ENCODE results near the gene ERCC8.
"Not testable (repeated sequence)": the region's sequence is repeated elsewhere in the genome, so short reads cannot be mapped to it uniquely, and the experiment has no call there.

The ERCC8 gene, protein sequence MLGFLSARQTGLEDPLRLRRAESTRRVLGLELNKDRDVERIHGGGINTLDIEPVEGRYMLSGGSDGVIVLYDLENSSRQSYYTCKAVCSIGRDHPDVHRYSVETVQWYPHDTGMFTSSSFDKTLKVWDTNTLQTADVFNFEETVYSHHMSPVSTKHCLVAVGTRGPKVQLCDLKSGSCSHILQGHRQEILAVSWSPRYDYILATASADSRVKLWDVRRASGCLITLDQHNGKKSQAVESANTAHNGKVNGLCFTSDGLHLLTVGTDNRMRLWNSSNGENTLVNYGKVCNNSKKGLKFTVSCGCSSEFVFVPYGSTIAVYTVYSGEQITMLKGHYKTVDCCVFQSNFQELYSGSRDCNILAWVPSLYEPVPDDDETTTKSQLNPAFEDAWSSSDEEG

DNA sequence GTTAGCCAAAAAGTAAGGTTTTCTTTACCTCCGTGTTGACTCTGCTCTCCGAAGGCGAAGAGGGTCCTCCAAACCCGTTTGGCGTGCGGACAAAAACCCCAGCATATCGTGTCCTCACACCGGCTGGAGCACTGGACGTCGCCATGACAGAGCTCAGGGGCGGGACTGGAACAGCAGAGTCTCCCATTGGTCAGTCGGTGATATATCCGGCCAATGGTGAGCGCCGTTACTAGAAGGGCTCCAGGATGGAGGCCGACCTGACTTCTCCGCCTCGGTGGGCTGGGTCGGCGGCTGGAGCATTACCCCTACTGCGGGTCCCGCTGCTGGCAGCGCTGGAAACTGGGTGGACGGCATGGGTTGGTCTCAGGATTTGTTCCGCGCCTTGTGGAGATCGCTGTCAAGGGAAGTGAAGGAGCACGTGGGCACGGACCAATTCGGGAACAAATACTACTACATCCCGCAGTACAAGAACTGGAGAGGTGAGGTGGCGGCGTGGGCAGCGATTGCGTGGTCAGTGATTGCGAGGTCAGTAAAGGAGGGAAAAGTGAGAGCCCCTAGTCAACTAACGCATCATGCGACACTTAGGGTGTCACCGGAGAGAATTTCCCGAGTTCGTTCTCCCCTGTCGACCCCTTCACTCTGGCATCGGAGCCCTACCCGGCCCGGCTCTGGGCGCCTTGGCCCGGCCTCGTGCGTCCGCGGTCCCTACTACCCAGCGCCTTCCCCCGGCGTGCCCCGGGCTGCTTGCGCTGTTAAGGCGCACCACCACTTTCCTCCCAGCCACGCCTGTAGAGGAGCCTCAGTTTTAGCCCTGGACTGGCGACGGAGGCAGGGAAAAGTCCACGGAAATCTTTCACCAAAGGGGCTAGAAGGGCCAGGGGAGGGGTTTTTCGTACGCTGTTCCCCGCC, at the start of gene ERCC8, which contains the start of gene NDUFAF2:
Gene ERCC8, minus strand, starts transcription at position 167 of the 909 bp plus-strand sequence. Its CDS starts 62 bp downstream, at position 105.
Gene NDUFAF2, plus strand, starts transcription at position 302 of the 909 bp plus-strand sequence. Its CDS starts 51 bp downstream, at position 353.
- peak; percentile 60 for DNase-seq (ENCODE audit: low read depth, low spot score)

DNA sequence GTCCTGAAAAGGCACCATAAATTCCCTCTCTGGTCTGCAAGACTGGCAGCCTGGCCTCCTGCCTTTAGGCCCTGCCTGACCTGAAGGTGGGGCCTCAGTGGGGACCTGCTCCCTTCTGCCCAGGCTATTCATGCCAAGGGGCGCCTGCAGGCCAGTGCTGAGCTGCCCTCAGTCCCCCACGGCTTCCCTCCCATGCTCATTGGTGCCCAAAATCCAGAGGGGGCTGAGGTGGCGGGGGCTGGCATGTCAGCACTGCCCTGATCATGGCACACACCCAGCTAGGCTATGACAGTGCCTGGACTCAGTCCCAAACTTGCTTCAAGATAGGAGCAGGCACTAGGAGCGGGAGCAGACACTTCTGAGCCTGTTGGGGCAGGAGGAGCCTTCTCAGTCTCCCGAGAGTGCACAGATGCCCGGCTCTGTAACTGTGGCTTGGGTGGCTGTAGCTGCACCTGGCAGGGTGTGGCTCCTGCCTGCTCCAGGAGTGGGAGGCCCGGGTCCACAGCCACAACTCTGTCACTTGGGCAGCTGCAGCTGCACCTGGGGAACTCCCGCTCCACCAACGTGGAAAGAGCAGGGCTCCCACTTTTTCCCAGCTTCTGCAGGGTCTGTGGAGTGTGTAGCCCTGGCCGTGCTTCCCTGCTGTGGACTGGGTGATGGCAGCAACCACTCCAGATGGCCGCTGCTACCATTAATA, 49.2 kb upstream of the ERCC8 start:
- no peak for DNase-seq (ENCODE audit: low read depth, low spot score)

DNA sequence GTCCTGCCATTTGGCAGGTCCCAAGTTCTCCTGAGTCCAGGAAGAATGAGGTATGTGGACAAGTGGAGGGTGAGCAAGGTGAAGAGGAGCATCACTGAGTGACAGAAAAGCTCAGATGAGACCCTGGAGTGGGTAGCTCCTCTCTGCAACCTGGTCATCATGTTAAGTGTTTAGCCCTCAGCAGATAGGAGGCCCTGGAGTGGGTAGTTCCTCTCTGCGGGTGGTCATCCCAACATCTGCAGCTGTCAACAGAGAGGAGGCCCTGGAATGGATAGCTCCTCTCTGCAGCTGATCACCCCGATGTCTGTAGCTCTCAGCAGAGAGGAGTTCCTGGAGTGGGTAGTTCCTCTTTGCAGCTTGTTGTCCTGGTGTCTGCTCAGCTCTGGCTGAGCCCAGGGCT, 48.6 kb upstream of the ERCC8 start:
- DNase-seq (ENCODE audit: low read depth, low spot score) = no peak

DNA sequence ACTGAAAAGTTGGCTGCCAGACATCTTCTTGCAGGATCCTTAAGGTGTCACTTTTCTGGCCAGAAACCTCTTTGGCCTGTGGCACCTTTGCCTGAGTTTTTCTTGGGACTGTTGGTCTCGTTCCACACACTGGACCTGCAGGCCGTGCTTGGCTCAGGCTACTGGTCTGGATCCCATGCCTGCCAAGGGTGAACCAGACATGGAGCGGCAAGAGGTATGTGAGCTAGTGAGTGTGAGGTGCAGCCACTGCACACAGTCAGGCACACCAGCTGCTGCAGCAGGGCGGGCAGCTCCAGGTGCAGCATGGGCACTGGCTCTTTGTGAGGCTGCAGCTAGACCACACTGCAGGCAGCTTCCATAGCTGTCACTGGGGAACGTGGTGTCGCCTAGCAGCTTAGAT, 48.0 kb upstream of the ERCC8 start:
- no peak for DNase-seq (ENCODE audit: low read depth, low spot score)

DNA sequence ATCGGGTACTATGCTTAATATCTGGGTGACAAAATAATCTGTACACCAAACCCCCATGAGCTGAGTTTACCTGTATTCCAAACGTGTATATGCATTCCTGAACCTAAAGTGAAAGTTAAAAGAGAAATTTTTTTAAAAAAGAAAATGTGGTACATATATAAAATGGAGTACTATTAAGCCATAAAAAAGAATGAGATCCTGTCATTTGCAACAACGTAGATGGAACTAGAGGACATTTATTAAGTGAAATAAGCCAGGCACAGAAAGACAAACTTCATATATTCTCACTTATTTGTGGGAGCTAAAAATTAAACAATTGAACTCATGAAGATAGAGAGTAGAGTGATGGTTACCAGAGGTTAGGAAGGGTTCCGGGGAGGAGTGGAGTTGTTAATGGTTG, 44.9 kb upstream of the ERCC8 start:
- DNase-seq (ENCODE audit: low read depth, low spot score) = no peak

DNA sequence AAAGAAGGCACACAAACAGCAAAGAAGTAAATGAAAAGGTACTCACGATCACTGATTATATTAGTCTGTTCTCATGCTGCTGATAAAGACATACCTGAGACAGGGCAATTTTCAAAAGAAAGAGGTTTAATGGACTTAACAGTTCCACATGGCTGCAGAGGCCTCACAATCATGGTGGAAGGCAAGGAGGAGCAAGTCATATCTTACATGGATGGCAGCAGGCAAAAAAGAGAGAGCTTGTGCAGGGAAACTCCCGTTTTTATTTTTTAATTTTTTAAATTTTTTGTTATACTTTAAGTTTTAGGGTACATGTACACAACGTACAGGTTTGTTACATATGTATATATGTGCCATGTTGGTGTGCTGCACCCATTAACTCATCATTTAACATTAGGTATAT, 37.3 kb upstream of the ERCC8 start:
- DNase-seq (ENCODE audit: low read depth, low spot score) = not testable (repeated sequence)

DNA sequence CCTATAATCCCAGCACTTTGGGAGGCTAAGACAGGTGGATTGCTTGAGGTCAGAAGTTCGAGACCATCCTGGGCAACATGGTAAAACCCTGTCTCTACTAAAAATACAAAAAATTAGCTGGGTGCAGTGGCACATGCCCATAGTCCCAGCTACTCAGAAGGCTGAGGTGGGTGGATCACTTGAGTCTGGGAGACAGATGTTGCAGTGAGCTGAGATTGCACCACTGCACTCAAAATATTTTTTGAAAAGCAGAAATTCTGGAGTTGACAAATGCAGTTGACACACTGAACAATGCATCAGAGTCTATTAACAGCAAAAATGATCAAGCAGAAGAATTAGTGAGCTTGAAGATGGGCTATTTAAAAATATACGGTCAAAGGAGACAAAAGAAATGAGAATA, 35.6 kb upstream of the ERCC8 start:
- DNase-seq (ENCODE audit: low read depth, low spot score) = no peak

DNA sequence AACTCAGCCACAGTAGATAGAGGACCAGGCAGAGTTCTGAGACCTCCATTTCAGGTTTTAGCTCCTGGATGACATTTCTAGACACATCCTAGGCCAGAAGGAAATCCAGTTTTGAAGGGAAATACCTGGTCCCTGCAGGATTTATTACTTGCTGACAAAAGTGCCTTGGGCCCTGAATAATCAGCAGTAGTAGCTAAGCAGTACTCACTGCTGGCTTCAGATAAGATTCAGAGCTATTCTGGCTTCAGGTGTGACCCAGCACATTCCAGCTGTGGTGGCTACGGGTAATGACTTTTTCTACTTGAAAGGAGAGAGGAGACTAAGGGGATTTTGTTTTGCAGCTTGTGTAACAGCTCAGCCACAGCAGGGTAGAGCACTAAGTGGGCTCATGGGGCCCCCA, 34.1 kb upstream of the ERCC8 start:
- DNase-seq (ENCODE audit: low read depth, low spot score) = no peak

DNA sequence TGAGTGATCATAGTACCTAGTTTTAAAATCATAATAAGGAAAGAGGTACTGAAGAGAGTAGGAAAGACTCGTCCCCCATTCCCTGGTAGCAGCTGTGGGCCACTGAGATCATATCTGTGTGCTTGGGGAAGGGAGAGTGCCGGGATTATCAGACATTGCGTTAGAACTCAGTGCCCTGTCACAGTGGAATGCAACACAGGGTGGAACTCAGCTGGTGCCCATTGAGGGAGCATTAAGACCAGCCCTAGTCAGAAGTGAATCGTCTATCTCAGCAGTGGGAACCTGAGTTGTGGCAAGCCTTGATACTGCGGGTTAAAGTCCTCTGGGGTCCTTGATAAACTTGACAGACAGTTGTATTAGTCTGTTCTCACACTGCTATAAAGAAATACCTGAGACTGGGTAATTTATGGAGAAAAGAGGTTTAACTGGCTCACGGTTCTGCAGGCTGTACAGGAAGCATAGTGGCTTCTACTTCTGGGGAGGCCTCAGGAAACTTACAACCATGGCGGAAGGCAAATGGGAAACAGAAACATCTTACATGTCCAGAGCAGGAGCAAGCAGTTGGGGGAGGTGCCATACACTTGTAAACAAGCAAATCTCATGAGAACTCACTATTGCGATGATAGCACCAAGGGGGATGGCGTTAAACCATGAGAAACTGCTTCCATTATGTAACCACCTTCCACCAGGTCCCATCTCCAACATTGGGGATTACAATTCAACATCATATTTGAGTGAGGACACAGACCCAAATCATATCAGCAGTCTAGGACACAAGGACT, 33.3 kb upstream of the ERCC8 start:
- DNase-seq (ENCODE audit: low read depth, low spot score) = no peak

DNA sequence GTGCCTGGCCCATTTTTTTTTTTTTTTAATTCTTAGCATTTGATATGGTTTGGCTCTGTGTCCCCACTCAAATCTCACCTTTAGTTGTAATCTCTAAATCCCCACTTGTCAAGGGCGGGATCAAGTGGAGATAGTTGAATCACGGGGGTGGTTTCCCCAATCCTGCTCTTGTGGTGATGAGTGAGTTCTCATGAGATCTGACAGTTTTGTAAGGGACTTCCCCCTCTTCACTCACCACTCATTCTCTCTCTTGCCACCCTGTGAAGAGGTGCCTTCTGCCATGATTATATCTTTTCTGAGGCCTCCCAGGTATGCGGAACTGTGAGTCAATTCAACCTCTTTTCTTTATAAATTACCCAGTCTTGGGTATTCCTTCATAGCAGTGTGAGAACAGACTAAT, 27.4 kb upstream of the ERCC8 start:
- no peak for DNase-seq (ENCODE audit: low read depth, low spot score)

DNA sequence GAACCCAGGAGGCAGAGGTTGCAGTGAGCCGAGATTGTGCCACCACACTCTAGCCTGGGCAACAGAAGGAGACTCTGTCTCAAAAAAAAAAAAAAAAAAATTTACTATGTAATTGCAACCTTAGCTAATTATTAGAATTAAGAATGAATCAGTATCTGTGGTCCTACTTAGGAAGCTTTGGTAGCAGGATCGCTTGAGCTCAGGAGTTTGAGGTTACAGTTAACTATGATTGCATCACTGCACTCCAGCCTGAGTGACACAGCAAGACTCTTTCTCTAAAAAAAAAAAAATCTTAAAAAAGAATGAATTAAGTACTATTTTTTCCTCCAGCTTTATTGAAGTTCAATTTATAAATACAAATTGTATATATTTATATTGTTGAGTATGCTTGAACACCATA, 16.8 kb upstream of the ERCC8 start:
- no peak for DNase-seq (ENCODE audit: low read depth, low spot score)

DNA sequence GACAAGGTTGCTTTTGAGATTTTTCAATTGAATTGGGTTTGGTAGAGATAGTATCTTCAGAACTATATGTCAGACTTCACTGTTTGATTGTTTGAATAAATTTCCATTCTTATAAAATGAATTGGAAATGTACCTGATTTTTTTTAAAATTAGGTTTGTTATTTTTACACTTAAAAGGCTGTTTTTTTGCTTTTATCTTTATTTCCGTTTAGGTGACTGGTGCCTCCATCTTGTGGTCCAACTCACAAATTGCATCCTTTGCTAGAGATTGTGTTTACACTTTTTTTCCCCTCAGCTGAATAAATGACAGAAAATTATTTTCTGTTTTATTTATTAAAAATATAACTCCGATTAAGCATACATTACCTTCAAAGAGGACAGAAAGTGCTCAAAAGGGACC, 15.7 kb upstream of the ERCC8 start:
- DNase-seq (ENCODE audit: low read depth, low spot score) = no peak

DNA sequence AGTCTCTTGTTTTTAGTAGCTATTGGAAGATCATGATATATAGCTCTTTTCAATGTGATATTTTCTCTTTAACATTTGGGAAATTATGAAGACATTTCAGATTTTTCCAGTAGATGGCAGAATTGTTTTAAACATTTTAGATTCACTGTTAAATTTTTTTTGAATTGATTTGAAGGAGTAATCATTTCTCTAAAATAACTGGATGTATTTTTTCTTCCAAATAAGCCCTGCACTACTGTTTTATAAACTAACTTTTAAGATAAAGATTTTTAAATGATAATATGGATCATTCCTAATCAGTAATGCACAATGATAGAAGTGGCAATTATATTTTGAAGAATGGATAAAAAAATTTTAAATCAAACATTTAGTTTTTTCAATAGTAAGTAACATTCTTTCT, 14.3 kb upstream of the ERCC8 start:
- no peak for DNase-seq (ENCODE audit: low read depth, low spot score)

DNA sequence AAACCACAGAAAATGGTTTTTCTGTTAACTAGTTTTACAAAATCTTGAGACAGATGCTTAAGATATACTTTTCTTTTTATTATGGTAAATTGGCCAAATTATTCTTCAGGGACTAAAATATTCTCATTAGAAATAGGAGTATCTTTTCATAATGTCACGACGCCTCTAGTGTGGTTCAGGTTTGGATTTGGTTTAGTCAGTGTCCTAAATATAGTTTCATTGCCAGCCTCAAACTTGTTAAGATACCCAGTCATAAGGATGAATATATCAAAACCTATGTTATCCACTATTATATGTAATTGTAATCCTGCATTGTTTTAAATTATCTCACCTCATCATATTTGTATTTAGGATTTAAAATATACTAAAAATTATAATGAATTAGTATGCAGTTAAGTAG, 13.8 kb upstream of the ERCC8 start:
- no peak for DNase-seq (ENCODE audit: low read depth, low spot score)

DNA sequence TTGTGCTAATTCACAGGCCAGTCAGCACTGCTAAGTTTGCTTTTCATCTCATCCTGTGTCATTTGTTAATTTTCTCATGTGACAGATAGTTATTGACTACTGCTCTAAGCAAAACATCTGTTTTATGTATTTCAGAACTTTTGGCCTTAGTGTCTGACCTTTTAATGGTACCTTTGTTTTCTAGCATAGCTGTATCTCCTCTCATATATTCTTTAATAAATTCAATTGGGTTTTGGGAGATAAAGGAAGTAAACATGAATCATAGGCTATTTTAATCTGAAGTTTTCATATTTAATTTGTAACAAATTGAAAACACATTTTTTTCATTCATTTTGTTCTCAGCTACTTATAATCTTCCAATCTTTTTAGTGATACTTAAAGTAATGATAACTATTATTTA, 13.2 kb upstream of the ERCC8 start:
- DNase-seq (ENCODE audit: low read depth, low spot score) = no peak

DNA sequence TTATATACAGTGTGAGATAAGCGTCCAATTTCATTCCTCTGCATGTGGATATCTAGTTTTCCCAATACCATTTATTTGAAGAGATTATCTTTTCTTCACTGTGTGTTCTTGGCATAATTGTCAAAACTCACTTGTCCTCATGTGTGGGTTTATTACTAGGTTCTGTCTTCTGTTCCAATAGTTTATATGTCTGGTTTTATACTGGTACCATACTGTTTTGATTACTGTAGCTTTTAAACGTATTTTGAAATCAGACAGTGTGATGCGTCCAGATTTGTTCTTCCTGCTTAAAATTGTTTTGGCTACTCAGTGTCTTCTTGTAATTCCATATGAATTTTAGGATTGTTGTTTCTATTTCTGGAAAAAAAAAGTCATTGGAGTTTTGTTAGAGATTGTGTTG, 10.4 kb upstream of the ERCC8 start:
- no peak for DNase-seq (ENCODE audit: low read depth, low spot score)

DNA sequence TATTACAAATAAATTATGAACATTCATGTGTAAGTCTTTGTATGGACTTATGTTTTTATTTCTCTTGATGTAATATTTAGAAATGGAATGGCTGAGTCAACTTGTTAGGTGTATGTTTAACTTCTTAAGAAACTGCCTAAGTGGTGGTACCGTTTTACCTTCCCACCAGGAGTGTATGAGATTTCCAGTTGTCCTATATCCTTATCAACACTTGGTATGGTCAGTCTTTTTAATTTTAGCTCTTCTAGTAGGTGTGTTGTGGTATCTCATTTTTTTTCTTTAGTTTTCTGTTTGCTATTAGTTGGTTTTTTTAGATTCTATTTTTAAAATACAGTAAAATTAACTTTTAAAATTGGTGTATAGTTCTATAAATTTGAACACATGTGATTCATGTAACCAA, 3.9 kb upstream of the ERCC8 start:
- DNase-seq (ENCODE audit: low read depth, low spot score) = no peak

DNA sequence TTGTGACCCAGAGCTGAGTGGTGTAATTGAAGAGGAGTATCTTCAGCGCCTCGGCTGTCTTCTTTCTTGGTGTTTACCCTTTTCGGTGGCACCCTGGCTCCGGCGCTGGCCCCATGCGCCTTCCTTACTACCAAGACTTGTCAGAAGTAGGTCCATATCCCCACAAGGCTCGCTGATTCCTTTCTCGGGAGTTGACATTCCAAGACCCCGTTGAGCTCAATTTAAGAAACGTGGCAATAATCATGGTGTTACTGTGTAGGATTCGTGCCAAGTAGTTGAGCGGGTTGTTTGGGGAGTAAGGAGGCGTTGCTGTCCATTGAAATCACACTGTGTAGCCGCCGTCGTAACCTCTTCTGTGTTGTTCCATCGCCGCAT, 930 bp upstream of the ERCC8 start:
- no peak for DNase-seq (ENCODE audit: low read depth, low spot score)

DNA sequence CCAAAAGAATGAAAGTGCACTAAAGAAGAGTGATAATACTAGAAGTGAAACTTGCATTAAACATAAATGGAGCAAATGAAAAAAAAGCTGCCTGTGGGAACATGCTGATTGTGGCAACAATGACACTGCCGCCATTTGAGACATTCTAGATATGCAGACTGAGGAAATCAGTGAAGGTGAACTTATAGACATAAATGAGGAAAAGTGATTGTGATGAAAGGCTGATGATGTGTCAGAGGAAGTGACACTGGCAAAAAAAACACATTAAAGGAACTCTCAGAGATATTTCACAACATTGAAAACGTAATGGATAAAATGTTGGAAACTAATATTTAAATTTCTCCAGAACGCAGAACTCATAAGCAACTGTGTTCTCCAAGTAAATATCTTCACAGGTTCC, 1.2 kb downstream of the ERCC8 start:
- DNase-seq (ENCODE audit: low read depth, low spot score) = no peak

DNA sequence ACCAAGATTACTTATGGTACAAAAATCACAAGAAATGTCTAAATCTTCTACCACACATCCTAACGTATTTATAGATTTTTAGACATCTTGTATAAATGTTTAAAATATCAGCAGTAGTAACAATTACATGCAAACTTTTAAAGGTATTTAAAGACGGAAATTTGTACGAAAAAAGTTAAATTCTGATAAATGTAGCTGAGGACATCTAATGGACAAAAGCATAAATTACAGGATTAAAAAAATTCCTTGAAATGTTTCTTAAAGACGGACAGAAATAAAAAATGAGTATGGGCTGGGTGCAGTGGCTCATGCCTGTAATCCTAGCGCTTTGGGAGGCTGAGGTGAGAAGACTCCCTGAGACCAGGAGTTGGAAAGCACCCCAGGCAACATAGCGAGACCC, 15.8 kb downstream of the ERCC8 start:
- no peak for DNase-seq (ENCODE audit: low read depth, low spot score)

DNA sequence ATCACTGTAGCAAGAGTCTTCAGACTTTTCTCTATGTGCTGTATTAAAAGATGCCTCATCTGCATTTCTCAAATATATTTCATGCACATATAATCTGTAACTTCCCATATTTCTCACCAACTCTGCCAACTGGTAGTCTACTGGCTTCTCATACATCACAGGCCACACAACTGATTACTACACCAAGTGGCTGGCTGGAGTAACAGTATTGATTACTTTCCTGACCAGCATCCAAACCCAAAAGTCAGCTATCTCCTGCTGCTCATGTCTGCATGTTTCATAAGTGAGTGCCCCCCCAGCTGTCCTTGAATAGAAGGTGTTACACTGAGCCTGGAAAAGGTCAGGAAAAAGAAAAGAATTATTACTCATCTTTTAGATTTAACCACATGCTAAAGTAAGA, 17.4 kb downstream of the ERCC8 start:
- no peak for DNase-seq (ENCODE audit: low read depth, low spot score)

All from iPS DF 19.7 (cell line).